ENCODE results near the gene PFN1. TPM values are rescaled to one million over a fixed set of nuclear protein-coding genes. Genes with fewer than 3 reads are reported as not detected.

The PFN1 gene
- polyA plus RNA-seq, 10 donors: 282 to 440 (median 354) TPM

DNA sequence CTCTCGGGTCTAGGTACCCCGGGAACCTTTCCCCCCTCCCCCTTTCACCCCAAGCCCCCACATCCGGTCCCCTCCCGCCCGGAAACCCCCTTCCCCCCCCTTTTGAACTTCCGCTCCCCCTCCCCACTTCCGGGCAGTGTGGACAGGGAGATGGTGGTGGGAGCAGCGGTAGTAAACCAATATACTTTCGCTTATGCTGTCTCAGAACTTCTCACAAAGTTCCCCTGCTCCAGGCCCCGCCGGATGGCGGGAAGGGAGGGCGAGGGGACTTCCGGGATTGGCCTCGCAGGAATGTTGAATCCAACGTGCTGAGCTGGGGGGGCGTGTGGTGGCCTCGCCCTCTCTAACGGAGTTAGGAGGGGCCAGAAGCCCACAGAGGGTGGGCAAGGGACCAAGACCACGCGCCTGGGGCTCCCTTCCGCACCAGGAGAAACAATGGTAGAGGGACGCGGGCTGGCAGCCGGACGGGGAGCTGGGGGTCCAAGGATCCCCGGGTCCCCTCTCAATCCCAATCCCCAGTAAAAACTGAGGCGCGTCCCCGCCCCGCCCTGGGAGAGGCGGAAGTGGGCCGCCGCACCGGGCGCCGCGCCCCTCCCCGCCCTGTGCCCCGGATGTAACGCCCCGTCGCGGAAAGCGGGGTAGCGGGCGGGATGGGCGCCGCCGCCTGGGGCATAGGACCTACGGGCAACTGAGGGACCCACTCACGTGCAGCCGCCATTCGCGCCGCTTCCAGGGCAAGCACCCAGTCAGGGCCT, 742 bp downstream of the PFN1 start:
- DNase-seq: peak in 2 of 3 donors; percentile 71 to 88

DNA sequence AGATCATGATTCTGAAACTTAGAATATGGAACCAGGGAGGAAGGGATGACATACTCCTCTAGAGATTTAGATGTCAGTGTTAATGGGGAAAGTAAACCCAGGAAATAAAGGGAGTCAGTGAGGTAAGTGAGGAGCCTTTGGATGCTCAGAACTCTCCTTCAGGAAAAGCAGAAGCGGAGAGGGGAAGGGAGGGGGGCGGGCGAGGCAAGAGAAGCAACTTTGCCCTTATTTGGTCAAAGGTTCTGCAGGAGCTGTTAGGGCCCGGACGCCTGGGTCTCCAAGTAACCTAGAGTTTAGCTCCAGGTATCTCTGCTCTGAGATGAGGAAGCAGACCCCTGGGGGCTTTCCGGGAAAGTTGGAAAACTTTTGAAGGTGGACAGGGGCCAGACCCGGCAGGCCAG, 1.3 kb downstream of the PFN1 start:
- DNase-seq: no peak

DNA sequence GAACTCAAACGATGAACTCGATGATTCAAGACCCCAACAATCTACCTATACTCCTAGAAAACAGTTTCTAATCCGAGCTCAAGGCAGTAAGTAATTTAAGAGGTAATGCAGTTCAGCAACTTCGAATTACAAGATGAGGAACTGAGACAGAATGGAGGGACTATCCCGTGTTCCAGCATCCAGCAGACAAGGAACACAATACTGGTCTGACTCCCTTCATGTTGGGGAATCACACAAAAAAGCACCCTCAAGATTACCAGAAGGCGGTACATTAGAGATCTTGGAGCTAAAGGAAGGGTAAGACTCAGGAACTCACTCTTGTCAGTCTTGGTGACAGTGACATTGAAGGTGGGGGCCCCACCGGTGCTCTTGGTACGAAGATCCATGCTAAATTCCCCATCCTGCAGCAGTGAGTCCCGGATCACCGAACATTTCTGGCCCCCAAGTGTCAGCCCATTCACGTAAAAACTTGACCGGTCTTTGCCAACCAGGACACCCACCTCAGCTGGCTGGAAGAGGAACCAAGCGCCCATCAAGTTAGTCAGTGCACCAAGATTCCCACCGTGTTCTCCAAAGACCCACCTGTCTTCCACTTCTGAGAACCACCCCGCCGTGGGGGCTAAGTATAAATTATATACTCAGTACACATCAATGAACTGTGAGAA, 1.9 kb downstream of the PFN1 start:
- DNase-seq: no peak

DNA sequence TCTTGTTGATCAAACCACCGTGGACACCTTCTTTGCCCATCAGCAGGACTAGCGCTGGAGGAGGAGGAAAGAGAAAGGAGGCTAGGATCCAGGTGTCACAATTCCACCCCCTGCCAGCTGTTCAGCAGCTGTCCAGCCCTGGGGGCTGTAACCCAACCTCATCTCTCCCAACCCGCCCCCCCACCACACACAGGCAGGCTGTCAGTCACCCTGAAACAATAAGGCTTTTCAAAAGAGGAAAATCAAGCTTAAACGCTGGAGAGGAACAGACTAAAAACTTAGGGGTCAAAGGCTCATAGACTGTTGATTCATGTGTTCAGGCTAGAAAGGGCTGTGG, 2.4 kb downstream of the PFN1 start:
- no peak for DNase-seq

DNA sequence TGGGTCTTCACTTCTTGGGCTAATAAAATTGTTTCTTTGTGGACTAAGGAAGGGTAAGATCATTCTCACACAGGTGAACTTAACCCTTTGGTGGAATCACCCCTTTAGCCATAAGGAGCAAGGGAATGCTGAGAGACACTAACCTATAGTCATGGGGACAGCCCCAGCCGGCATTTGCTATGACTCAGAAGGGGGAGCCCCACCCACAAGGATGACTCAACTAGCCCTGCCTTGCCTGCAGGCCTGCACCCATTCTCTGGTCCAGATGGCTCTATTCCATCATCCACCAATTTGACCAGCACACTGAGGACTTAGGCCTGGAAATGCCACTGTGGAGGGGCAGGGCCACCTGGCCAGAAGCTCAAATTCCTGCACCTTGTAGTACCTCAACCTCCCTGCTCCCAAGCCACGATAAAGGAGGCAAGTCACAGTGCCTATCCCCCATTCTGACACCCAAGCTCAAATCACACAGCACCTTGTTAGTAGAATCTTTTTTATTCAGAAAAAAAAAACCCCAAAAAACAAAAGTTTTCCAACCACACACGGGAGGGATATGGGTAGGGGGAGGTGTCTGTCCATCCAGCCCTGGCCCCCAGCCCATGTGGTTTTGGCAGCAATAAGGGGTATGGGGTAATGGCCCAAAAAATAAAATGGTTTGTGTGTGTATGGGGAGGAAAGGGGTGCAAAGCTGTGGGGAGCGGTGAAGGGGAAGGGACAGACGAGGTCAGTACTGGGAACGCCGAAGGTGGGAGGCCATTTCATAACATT, 3.0 kb downstream of the PFN1 start:
- DNase-seq: peak in 2 of 3 donors; percentile 49 to 69

DNA sequence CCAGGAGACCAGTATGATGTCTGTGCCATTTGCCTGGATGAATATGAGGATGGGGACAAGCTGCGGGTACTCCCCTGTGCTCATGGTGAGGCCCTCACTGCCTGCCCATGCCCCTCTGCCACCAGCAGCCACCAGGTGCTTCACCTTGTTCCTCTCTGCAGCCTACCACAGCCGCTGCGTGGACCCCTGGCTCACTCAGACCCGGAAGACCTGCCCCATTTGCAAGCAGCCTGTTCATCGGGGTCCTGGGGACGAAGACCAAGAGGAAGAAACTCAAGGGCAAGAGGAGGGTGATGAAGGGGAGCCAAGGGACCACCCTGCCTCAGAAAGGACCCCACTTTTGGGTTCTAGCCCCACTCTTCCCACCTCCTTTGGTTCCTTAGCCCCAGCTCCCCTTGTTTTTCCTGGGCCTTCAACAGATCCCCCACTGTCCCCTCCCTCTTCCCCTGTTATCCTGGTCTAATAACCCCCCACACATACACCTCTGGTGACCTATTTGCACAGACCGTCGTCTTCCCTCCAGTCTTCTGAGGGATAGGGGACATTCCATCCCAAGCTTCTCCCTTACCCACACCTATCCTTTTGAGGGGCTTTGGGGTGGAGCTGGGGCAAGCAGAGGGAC, 3.7 kb downstream of the PFN1 start:
- no peak for DNase-seq

DNA sequence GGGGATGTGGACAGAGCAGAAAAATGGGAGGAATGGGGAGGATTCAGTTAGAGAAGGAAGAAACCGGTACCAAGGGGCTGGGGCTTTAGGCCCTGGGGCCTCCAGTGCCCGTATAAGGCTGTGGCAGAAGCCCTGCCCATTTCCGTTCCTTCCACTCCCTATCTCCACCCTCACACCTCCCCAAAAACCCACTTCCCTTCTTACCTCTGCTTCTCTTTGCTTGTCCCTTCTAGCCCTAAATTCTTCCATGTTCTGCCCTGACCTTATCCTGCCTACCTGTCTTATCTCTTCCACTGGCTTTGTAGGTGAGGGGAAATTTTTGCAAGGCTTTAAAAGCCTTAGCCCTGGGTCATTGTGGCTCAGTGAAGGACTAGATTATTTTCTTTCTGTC, 4.2 kb downstream of the PFN1 start:
- DNase-seq: no peak

DNA sequence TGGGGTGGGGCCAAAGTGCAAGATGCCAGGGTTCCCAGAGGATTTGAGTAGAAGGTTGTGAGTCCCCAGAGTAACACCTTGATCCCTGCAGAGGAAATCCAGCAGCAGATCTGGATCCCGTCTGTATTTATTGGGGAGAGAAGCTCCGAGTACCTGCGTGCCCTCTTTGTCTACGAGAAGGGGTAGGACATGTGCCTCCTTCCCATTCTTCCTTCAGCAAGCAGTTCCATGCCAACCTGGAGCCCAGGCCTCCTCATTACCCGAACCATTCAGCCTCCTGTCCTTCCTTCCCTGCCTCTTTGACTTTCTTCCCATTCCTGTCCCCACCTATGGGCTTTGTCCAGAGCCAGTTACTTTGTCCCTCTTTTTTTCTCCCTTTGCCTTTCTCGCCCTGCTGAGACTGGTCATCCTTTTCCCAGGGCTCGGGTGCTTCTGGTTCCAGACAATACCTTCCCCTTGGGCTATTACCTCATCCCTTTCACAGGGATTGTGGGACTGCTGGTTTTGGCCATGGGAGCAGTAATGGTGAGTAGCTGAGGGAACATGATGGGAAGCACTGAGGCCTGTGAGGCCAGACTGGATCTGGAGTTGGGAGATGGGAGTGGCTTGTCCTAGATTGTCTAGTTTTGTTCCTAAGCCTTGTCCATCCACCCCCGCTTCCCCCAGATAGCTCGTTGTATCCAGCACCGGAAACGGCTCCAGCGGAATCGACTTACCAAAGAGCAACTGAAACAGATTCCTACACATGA, 5.4 kb downstream of the PFN1 start:
- DNase-seq: no peak

DNA sequence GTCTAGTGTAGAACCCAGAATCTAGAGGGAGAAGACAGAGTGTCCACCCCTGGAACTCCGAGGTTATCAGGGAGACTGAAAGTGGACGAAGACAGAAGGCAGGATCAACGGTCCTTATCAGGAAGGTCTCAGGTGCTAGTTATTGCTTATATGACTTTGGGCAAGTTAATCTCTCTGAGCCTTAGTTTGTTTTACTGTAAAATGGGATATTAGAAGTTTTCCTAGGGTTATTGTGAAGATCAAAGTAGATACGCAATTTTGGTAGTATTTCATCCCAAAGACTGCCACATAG, 7.1 kb downstream of the PFN1 start:
- DNase-seq: no peak

DNA sequence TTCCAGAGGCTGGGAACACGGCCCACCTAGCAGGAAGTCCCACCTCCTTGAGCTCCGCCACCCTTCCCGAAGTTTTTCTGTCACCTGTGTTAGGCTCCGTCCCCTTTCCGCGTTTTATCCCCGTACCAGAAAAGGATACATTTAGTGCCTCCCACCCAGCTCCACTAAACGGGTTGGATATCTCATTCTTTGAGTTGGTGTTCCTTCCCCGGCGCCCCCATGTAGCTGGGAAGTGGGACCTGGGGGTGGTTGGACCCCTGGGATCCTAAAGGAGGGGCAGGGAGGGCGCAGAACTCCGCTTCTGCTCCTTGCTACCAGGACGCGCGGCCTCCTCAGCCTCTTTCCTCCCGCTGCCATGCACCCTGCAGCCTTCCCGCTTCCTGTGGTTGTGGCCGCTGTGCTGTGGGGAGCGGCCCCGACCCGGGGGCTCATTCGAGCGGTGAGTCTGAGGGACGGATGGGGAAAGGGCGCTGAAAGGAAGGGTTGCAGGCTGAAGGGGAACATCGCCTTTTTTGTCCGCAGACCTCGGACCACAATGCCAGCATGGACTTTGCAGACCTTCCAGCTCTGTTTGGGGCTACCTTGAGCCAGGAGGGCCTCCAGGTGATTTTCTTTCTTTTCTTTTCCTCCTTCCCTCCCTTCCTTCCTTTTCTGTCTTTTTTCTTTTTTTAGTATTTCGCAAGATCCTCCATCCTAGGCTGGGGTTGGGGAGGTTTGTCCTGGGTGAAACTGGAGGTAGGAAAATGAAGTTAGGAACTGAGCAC, 7.6 kb downstream of the PFN1 start:
- no peak for DNase-seq

DNA sequence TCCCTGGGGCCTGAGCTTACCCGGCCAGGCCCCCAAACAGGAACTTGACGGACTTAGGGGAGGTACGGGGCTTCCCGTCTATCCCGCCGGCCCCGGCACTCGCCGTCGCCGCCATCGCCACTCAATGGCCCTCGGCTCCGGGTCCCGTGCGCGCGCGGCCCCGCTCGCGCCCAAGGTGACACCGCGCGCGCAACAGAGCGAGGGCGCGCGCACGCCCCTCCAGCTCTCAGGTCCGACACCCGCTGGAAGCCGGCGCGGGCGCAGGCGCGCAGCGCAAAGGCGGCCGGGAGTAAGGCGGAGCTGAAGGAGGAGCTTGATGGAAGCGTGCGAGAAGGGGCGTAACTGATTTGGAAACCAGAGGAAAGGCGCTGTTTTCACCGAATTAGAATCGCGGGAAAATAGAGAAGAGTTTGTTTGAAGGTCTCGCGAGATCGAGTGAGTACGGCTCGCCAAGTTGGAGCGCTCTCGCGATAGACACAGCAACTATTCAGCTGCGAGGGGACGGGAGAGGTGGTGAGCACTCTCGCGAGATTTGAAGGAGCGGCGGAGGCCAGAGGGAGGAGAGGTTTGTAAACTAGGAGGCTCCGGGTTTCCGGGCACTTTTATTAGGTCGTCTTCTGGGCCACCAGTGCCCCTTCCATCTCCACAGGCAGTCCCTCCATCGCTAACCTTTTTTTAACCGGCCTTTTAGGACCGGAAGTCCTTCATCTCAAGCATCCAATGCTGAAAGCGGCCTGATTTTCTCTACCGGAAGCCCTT, 8.4 kb downstream of the PFN1 start, which contains the start of the genes RNF167 and SLC25A11:
RNF167 (plus strand) TSS at position 473 of the 759 bp plus-strand sequence. CDS start 642 bp downstream, outside the sequence.
SLC25A11 (minus strand) TSS at position 251 of the 759 bp plus-strand sequence; CDS start at position 115, 136 bp downstream.
- peak; percentile 99 to 100 (median 100) for DNase-seq

DNA sequence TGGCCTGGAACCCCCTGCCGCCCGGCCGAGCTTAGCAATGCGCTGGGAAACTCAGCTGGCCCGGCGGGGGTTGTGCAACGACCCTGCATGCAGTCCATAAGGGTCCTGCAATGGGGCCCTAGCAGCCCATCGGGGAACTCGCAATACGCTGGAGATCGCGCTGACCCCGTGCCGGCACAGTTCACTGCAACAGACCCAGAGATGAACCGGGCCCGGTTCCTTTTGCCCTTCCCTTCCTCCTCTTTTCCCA, 8.9 kb downstream of the PFN1 start:
- DNase-seq: no peak

DNA sequence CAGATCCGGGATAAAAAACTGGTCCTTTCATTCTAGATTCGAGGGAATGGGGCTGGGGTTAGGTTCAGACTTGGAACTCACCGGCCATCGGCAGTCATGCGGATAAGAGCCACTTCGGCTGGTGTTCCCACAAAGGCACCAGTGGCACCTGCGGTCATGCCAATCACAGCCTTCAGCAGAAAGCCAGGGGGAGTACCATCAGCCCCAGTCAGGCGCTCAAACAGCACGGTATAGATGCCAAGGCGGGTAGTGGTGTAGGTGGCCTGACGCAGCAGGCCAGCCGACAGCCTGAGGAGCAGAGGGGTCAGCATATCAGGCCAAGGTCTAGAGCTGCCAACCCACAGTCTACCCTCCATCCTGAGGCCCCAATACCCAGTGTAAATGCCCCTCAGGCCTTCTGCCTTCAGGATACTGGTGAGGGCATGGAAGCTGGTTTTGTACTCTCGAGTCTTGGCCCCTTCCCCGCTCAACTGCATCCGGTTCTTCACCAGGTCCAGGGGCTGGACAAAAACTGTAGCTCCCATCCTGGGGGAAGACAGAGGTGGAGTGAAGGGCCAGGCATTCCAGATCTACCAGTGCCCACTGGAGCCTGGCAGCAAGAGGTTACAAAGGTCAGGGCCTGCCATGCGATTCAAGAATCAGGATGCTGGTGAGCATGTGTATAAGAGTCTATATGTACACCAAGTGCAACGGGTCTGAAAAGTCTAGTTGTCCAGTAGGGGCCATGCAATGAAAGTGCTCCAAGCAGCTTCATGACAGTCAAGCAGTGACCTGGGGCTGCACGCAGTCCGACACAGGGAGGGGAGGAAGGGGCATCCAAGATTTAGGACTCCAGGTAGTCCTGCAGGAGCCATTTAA, 9.4 kb downstream of the PFN1 start:
- no peak for DNase-seq

DNA sequence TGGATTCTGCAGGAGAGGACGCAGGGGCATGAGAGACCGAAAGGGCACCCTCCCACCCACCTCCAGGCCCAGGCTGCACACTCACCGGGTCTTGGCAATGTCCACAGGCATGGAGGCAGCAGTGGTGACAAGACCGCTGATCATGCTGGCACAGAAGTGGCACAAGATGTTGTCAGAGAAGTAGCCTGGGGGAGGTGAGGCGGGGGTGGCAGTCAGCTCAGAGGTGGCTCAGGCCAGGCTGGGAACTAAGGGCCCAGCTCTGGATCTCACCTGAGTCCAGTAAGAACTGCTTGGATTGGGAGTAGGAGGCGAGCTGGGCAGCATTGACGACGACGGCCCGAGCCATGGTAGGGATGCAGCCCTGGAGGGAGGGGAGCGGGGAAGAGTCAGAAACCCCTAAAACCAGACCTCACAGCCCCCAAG, 10.2 kb downstream of the PFN1 start:
- no peak for DNase-seq

DNA sequence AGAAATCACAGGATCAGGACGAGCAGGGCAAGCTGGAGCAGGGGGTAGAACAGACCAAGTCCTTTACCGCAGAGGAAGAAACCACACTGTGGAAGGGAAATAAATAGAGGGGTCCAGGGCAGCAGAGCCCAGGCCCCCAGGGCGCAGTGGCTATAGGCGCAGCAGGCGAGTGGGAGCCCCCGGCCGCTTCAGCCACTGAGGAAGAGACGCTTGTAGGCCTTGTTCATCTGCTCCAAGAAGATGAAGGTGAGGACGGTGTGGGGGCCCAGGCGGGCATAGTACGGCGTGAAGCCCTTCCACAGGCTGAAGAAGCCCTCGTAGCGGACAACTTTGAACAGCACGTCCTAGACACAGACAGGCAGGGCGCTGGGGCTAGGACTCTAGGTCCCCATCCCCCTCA, 10.8 kb downstream of the PFN1 start:
- DNase-seq: no peak

DNA sequence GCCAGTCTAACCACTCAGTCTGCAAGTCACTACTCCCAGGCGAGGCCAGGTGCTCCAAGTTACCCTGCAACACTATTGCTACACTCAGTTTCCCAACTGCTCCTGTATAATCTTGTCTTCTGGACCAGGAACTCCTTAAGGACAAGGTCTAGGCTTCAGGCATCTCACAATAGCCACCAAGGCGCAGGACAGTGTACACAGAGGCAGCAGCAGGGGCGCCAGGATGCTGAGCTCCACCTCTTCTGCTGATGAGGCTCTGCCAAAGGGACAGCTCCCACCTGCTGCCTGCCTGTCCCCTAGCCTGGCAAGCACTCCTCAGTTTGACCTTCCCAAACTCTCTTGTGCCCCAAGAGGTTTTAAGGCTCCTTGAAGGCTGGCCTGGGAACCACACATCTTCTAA, 11.9 kb downstream of the PFN1 start:
- DNase-seq: no peak

DNA sequence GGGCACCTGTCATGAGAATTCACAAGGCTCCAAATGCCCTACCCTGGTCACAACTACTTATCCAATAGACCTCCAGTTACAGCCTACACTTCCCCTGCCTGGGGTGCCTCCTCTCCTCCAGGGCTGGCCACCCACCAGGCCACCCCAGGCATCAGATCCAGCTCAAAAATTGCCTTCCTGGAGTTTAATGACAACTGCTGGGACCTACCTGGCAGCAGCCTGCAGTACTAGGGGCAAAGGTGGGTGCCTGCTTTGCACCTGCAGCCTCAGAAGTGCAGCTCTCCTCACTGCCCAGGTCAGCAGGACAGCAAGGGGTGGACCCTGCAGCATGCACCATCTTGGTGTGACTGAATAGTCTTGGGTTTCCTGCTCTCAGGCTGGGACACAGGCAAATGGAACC, 12.7 kb downstream of the PFN1 start:
- DNase-seq: no peak

DNA sequence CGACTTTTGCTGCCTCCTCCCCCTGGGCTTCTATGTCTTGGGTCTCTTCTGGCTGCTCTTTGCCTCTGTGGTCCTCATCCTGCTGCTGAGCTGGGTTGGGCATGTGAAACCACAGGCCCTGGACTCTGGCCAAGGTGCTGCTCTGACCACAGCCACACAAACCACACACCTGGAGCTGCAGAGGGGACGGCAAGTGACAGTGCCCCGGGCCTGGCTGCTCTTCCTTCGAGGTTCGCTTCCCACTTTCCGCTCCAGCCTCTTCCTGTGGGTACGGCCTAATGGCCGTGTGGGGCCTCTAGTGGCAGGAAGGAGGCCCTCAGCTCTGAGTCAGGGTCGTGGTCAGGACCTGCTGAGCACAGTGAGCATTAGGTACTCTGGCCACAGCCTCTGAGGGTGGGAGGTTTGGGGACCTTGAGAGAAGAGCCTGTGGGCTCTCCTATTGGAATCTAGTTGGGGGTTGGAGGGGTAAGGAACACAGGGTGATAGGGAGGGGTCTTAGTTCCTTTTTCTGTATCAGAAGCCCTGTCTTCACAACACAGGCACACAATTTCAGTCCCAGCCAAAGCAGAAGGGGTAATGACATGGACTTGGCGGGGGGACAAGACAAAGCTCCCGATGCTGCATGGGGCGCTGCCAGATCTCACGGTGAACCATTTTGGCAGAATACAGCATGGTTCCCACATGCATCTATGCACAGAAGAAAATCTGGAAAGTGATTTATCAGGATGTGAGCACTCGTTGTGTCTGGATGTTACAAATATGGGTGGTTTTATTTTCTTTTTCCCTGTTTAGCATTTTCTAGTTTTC, 14.0 kb downstream of the PFN1 start:
- peak in 1 of 3 donors; percentile 40 for DNase-seq

DNA sequence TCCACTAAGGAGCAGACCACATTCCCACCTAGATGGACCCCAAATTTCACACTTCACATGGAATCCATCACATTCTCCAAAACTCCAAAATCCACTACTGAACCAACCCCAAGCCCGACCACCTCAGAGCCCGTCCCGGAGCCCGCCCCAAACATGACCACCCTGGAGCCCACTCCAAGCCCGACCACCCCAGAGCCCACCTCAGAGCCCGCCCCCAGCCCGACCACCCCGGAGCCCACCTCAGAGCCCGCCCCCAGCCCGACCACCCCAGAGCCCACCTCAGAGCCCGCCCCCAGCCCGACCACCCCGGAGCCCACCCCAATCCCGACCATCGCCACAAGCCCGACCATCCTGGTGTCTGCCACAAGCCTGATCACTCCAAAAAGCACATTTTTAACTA, 14.7 kb downstream of the PFN1 start:
- no peak for DNase-seq

All from muscle of back (tissue), 11 donors.